SK-N-MC (cell line): ENCODE results near the gene TSPEAR.
"Not testable (repeated sequence)": the region's sequence is repeated elsewhere in the genome, so short reads cannot be mapped to it uniquely, and the experiment has no call there.

Experiments used
- DNase-seq: peaks from one replicate; pipeline ENCODE4 v3.0.0-alpha.2; 2011; ENCODE audit warnings: low read depth, low spot score
- H3K27ac ChIP-seq: fragments of 200-600 bp; sonication (generic); 2 replicates; pipeline ENCODE4 v1.5.1; 2016; ENCODE audit warnings: mixed run types
- H3K36me3 ChIP-seq: fragments of 200-600 bp; sonication (generic); 2 replicates; pipeline ENCODE4 v1.6.1; 2017; ENCODE audit warnings: antibody characterized with exemption, low read length, mixed read lengths; ENCODE audit not compliant: insufficient read depth
- H3K4me3 ChIP-seq: fragments of 200-600 bp; sonication (generic); 2 replicates; pipeline ENCODE4 v1.5.1; 2016
- H3K9ac ChIP-seq: fragments of 200-600 bp; sonication (generic); 2 replicates; pipeline ENCODE4 v1.8.0; 2017; ENCODE audit warnings: mixed run types, mixed read lengths; ENCODE audit not compliant: insufficient read length
- H3K9me3 ChIP-seq: fragments of 200-600 bp; sonication (generic); 2 replicates; pipeline ENCODE4 v1.6.1; 2017; ENCODE audit warnings: low read depth, mild to moderate bottlenecking, antibody characterized with exemption, low read length, moderate library complexity, mixed read lengths
- EZH2 ChIP-seq: fragments of 200-600 bp; sonication (generic); IDR thresholded peaks from one replicate; pipeline ENCODE4 v1.6.1; 2017; ENCODE audit warnings: antibody characterized with exemption
- FOXP2 ChIP-seq: optimal IDR thresholded peaks from 2 replicates; pipeline ENCODE3; 2011; ENCODE audit warnings: mild to moderate bottlenecking, moderate library complexity; ENCODE audit not compliant: insufficient read depth; ENCODE audit errors: extremely low read length, control extremely low read depth
- POLR2AphosphoS5 ChIP-seq: IDR thresholded peaks from 2 replicates; pipeline ENCODE4 v1.6.1; 2012; ENCODE audit warnings: mild to moderate bottlenecking, low read depth, low read length, borderline replicate concordance

TSPEAR gene

GRCh38 chr21:44640761-44641160 is 70.6 kb downstream of the TSPEAR start:
- no peak overlapping the region for H3K4me3 ChIP-seq
- peaks cover 6% of the 10 kb centered on the region; the same call in 1 of the 2 replicates for H3K9me3 ChIP-seq
- H3K36me3 ChIP-seq = peaks cover 10% of the 10 kb centered on the region
- TF ChIP-seq EZH2 (no peak), POLR2AphosphoS5 (no peak), FOXP2 (no peak)
- no peak overlapping the region for H3K27ac ChIP-seq
- H3K9ac ChIP-seq = no peak overlapping the region
- DNase-seq = no peak

GRCh38 chr21:44639331-44639655 is 72.1 kb downstream of the TSPEAR start:
- Histone ChIP-seq H3K9me3 (peaks cover 2% of the 10 kb centered on the region; the same call in 1 of the 2 replicates), H3K9ac (no peak overlapping the region), H3K4me3 (no peak overlapping the region), H3K36me3 (peaks cover 3% of the 10 kb centered on the region), H3K27ac (no peak overlapping the region)
- no peak for DNase-seq
- TF ChIP-seq FOXP2 = no peak
- TF ChIP-seq EZH2 = no peak
- no peak for TF ChIP-seq POLR2AphosphoS5

- not testable (repeated sequence) for H3K9ac ChIP-seq, H3K9me3 ChIP-seq, DNase-seq, H3K4me3 ChIP-seq, H3K36me3 ChIP-seq, H3K27ac ChIP-seq
Observed at GRCh38 chr21:44638506-44639330, 72.7 kb downstream of the TSPEAR start.

- not testable (repeated sequence) for H3K36me3 ChIP-seq, H3K27ac ChIP-seq, H3K9ac ChIP-seq, DNase-seq, H3K4me3 ChIP-seq, H3K9me3 ChIP-seq
Observed at GRCh38 chr21:44637851-44638348, 73.5 kb downstream of the TSPEAR start.

DNA sequence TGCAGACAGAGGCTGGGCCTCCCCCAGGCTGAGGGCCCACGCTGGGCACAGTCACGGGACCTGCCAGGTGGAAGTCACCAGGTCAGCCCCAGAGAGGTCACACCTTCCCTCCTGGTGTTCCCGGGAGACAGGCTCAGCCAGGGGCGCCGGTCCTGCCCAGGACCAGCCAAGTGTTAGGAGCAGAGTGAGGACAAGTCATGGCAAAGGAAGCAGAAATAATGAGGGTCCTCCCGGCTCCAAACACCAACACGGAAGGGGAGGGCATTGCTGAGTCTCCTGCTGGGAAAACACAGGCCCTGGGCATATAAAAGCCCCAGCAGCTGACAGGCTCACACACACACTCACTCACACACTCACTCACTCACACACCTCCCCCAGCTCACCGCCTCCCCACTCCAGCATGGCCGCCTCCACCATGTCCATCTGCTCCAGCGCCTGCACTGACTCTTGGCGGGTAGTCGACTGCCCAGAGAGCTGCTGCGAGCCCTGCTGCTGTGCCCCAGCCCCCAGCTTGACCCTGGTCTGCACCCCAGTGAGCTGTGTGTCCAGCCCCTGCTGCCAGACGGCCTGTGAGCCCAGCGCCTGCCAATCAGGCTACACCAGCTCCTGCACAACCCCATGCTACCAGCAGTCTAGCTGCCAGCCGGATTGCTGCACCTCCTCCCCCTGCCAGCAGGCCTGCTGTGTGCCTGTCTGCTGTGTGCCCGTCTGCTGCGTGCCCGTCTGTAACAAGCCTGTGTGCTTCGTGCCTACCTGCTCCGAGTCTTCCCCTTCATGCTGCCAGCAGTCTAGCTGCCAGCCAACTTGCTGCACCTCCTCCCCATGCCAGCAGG is 74.1 kb downstream of the TSPEAR start, which contains the start of gene KRTAP10-10:
Gene KRTAP10-10, plus strand, starts transcription at position 339 of the 833 bp plus-strand sequence. Its CDS starts 62 bp downstream, at position 401.
- TF ChIP-seq EZH2 (no peak), FOXP2 (no peak), POLR2AphosphoS5 (no peak)
- Histone ChIP-seq H3K9me3 (no peaks in the 10 kb centered on the region), H3K27ac (no peak within 1 kb of the TSS), H3K36me3 (no peaks in the 10 kb centered on the region), H3K9ac (no peak within 1 kb of the TSS), H3K4me3 (no peak within 1 kb of the TSS)
- DNase-seq = no peak

GRCh38 chr21:44636209-44637017 is 75.0 kb downstream of the TSPEAR start:
- Histone ChIP-seq H3K4me3 (no peak overlapping the region), H3K9ac (no peak overlapping the region), H3K27ac (no peak overlapping the region), H3K9me3 (no peaks in the 10 kb centered on the region), H3K36me3 (peaks cover 3% of the 10 kb centered on the region; the same call in 1 of the 2 replicates)
- TF ChIP-seq POLR2AphosphoS5 (no peak), EZH2 (no peak), FOXP2 (no peak)
- no peak for DNase-seq

GRCh38 chr21:44632067-44632466 is 79.3 kb downstream of the TSPEAR start:
- peaks cover 19% of the 10 kb centered on the region for H3K36me3 ChIP-seq
- no peak overlapping the region for H3K27ac ChIP-seq
- H3K9ac ChIP-seq = no peak overlapping the region
- H3K4me3 ChIP-seq = no peak overlapping the region
- no peak for TF ChIP-seq POLR2AphosphoS5
- TF ChIP-seq FOXP2 = no peak
- no peak for TF ChIP-seq EZH2
- no peaks in the 10 kb centered on the region for H3K9me3 ChIP-seq
- no peak for DNase-seq

DNA sequence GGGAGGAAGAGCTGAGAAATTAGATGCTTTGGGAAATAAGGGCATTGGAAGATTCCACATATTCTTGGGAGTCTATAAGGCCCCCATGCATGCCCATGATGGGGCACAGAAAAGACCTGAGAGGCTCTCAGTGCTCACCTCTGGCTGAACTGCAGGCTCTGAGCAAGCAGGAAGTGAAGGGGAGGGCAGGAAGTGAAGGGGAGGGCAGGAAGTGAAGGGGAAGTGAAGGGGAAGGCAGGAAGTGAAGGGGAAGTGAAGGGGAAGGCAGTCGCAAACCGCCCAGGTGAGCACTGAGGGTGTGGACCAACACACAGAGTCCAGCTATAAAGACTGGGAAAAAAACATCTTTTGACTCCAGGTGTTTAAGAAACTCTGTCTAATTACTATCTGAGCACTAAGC is 80.9 kb downstream of the TSPEAR start:
- H3K9ac ChIP-seq = no peak overlapping the region
- H3K36me3 ChIP-seq = peaks cover 19% of the 10 kb centered on the region
- no peak for DNase-seq
- no peak overlapping the region for H3K27ac ChIP-seq
- no peak overlapping the region for H3K4me3 ChIP-seq
- TF ChIP-seq FOXP2 = no peak
- TF ChIP-seq EZH2 = no peak
- no peak for TF ChIP-seq POLR2AphosphoS5
- no peaks in the 10 kb centered on the region for H3K9me3 ChIP-seq
